HG02938 (cell line): ENCODE measurements around the gene TMEM95.

ENCODE experiments used
- ATAC-seq: cut with Tn5 transposase; IDR thresholded peaks from one replicate; pipeline ENCODE4 v1.9.1; 2021; ENCODE audit warnings: mild to moderate bottlenecking, moderate library complexity; ENCODE audit not compliant: unreplicated experiment

Gene TMEM95

DNA sequence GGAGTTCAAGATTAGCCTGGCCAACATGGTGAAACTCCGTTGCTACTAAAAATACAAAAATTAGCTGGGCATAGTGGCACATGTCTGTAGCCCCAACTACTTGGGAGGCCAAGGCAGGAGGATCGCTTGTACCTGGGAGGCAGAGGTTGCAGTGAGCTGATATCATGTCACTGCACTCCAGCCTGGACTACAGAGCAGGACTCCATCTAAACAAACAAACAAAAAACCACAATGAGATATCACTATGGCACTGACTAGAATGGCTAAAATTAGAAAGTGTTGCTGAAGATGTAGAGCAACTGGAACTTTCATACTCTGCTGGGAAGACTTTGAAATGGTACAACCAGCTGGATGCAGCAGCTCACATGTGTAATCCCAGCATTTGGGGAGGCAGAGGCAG lies 19.4 kb downstream of the TMEM95 start:
- no peak for ATAC-seq

DNA sequence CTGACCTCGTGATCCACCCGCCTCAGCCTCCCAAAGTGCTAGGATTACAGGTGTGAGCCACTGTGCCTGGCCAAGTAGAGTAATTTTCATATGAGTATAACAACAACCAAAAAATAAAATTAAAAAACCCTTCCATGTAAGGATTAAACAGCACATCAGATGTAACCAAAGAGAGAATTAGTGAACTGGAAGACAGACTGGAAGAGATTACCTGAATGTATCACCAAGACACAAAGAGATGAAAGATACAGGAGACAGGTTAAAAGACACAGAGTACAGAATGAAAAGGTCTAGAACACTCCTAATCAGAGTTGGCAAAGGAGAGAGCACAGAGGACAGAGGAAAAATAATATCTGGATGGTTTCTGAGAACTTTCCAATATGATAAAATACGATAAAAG lies 24.2 kb downstream of the TMEM95 start:
- no peak for ATAC-seq

DNA sequence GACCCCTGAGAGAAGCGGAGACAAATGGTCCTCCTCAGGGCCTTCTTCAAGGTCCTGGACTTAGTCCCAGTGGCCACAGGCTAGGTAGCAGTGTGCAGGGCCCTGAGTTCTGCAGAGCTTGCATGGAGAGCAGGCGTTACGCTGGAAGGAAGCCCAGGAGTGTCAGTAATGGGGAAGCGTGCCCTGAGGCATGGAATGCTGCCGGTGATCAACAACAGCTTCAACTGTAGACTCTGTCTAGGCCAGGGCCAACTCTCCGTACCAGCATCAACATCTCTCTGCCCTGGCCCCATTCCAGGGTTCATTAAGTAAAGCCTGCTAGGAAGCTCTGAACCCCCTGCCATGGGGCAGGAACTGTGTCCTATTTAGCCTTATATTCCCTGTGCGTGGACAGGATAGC lies 25.4 kb downstream of the TMEM95 start:
- ATAC-seq, result no peak

DNA sequence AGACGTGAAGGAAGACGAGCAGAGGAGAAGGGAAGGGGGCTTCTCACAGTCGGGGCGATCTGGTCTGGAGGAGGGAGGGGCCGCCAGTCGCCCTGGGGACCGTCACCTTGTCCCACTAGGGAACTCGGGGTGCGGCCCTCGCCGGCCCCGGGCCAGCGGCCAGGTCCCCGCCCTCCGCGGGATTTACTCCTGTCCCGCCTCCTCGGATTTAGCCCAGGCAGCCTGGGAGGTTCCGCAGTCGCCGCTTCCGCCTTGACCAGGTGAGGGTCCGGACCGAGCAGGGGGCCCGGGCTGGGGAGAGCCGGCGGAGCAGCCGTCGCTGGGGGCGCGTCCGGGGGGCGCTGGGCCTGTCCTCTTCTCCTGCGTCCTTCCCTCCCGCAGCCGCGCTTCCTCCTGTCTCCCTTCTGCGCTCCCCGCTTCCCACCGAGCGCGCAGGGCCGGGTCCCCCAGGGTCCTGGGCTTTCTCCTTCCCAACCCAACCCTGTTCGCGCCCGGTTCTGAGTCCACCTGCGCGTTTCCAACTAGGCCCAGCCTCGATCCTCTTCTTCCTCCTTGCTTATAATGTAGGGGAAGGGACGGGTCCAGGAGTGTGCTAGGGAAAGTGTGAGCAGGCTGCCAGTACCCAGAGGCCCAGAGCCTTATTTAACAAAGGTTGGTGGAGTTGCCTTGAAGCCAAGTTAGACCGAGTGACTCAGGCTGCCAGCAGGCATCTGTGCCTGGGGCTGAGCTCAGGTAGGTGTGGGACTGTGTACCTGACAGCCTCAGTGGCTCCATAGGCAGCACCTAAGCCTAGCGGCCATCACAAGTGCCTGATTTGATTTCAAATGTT lies 26.1 kb downstream of the TMEM95 start, which contains the start of gene TNK1:
Gene TNK1, plus strand, starts transcription at position 235 of the 829 bp plus-strand sequence. CDS start 1,838 bp downstream, outside the sequence.
- no peak for ATAC-seq

DNA sequence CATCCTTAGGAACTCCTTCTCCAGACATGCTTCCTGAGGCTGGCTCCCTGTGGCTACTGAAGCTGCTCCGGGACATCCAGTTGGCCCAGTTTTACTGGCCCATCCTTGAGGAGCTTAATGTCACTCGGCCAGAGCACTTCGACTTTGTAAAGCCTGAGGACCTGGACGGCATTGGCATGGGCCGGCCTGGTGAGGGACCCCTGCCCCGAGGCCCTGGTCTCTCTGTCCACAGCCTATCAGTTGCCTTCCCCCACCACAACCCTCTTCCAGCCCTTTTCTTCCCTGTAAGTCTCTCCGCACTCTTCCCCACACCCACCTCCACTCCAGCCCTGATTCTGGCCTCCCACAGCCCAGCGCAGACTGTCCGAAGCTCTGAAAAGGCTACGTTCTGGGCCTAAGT lies 27.9 kb downstream of the TMEM95 start:
- ATAC-seq, result no peak

DNA sequence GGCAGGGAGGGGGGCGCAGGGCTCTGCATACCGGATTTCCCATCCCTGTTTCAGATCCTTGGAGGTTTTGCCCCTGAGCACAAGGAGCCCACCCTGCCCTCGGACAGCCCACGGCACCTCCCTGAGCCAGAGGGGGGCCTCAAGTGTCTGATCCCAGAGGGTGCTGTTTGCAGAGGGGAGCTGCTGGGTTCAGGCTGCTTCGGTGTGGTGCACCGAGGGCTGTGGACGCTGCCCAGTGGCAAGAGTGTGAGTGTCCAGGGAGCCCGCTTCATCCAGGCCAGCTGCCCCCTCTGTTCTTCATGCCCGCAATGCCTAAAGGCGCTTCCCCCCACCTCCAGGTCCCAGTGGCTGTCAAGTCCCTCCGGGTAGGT lies 28.4 kb downstream of the TMEM95 start:
- ATAC-seq, result no peak

DNA sequence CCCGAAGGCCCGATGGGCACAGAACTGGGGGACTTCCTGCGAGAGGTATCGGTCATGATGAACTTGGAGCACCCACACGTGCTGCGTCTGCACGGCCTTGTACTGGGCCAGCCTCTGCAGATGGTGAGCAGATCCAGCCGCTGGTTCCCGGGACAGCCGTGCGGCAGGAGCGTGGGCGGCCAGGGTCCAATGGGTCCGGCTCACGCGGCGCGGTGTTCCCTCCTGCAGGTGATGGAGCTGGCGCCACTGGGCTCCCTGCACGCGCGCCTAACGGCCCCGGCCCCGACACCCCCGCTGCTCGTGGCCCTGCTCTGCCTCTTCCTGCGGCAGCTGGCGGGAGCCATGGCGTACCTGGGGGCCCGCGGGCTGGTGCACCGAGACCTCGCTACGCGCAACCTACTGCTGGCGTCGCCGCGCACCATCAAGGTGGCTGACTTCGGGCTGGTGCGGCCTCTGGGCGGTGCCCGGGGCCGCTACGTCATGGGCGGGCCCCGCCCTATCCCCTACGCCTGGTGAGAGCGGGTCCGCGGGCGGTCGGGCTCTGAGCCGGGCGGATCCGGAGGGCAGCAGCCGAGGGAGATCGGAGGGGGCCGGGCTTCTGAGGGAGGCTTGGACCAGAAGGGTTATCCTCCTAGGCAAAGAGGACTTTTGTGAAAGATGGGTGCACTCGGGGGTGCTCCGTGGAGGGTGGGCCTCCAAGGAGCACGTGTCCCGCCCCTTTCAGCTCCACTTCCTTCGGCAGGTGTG lies 29.0 kb downstream of the TMEM95 start:
- no peak for ATAC-seq

DNA sequence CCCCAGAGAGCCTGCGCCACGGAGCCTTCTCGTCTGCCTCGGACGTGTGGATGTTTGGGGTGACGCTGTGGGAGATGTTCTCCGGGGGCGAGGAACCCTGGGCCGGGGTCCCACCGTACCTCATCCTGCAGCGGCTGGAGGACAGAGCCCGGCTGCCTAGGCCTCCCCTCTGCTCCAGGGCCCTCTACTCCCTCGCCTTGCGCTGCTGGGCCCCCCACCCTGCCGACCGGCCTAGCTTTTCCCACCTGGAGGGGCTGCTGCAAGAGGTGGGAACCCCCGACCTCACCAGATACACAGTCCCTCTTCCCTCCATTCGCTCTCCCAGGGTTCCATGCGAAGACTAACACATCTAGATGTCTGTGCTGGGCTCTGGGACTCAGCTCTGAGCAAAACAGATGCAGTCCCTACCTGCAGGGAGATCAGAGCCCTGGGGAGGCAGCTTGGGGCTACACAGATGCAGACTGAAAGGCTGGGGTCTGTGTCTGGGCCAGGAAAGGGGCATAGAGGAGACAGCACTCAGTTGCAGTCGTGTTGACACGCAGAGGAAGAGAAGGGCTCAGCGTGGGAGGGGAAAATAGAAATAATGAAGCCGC lies 29.6 kb downstream of the TMEM95 start:
- ATAC-seq, result no peak

DNA sequence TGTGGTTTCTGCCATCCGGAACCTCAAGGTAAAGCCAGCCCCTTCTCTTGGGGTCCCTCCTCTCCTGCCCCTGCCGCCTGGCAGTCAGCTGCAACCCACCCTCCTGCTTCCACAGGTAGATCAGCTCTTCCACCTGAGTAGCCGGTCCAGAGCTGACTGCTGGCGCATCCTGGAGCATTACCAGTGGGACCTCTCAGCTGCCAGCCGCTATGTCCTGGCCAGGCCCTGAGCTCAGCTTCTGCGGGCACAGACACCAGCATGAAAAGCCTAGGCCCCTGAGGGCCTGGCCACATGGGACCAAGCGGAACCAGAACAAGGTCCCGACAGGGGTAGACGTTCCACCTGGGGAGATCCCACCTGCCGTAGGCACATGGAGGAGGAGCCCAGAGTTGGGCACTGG lies 33.9 kb downstream of the TMEM95 start:
- ATAC-seq, result no peak

DNA sequence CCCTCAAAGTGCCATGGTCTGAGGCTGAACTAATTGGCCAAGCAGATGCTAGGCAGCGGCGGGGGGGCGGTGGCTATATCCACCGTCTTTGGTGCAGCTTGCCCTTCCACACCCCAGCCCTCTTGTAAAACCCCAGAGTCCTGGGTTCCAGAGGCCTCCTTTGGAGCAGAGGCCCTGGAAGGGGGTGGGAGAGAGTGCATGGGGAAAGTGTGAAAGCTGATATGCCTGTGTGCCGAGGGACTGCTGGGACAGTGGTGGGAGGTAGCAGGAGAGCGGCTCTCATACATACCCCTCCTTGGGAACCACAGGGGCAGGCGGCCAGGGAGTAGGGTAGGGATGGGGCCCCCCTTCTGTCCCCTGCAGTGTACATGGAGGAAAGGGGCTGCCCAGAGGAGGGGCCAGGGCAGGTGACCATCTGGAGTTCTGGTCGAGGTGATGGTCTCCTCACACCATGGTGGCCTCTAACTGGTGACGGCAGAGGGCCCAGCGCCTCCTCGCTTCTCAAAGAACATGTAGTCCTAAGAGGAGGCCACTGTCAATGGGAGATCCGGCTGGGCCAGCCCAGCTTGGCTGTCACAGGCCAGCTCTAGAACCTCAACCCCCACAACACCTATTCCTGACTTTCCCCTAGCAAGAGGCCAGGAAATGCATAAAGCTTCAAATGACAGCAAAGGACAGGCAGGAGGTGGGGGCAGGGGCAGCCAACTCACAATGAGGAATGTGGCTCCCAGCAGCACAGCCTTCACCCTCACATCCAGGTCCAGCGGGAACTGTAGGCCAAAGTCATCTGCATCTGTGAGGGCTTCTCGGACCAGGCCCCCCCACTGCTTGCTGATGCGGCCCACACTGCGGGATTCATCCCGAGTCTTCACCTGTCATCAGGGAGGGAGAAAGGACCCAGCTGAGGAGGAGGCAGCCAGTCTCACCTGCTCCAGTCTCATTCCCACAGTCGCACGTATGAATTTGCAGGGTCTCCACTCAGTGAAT lies 35.3 kb downstream of the TMEM95 start:
- ATAC-seq, result no peak

DNA sequence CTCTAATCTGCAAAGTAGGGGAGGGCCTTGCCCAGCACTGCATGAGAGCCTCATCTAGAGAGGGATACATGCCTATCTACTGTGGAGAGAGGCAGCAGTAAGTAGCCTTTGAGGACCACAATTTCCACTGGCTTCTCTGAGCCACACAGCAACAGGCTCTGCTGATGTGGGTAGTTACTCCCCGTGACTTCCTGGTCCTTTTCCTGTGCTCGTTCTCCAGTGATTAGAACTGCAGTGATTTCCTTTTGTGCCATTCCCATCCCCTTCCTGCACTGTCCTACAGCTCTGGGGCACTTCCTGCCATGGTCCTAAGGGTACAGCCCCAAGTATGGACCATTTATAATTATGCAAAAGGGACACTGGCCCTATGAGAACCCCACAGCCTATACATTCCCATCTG lies 36.4 kb downstream of the TMEM95 start:
- ATAC-seq, result no peak

DNA sequence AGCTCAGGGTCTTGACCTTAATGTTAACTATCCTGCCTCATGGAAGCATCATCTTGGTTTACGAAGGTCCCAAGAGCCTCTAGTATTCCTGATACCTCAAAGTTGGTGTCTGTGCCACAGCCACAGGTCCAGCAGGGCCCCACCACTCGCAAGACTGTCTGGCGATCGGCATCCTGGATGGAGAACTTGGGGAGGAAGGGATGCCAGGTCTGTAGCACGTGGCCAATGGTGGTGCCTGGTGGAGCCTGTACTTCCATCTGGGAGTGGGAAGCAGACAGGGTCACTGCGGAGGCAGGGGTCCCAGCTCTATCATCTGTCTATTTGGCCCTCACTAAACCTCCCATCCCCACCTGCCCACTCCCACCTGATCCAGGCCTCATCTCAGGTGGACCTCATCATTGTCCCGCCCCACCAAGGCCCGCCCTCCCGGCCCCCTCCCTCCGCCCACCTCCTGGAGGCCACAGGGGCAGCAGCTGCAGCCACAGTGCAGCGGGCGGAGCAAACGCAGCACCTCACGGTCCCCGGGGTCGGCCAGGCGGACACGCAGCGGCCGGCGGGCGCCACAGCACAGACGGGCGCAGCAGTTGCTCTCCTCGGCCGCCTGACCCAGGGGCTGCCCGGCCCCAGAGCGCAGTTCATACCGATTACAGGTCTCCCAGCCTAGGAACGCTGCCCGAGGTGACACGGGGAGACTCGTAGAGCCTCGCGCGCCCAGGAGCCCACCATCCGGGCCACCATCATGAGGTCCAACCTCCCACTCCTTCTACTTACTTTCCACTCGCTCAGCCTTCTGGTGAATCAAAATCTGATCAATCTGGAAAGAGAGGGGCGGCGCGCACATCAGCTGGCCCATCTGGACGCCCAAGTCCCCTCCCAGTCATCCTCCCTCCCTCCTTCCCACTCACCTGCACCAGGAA lies 38.0 kb downstream of the TMEM95 start:
- no peak for ATAC-seq

DNA sequence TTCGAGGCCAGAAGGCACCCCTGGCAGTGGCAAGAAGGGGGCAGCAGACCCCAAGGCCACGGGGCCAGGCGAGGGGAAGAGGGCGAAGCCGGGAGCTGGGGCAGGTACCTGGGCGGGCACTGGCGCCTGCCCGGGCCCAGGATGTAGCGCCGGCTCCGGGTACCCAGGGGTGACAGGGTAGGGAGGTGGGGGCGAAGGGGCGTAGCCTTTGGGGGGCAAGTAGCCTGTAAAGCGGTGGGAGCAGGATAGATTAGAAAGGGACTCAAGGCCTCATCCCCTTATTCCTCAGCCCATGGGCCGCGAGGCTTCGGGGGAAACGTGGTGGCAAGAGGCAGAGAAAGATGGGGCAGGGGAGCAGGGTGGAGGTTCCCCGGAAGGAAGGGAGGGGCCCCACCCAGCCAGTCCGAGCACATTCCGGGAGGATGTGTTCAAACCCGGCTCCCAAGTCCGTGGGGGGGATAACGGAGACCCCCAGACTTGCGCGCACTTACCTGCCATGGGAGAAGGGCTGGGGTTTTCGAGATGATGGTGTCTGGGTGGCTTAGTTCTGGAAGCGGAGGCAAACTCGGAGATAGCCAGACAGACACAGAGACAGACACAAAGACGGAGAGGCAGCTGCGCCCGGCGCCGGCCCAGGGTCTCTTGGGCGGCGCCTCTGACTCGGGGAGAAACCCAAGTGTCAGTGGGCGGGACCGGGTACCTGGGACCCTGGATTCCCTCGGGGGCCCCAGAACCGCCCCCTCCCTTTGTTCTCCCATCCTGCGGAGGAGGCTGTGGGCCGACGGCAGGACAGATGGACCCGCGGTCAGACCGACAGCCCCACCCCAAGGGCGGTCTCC lies 38.9 kb downstream of the TMEM95 start:
- ATAC-seq, result peak; percentile 34

DNA sequence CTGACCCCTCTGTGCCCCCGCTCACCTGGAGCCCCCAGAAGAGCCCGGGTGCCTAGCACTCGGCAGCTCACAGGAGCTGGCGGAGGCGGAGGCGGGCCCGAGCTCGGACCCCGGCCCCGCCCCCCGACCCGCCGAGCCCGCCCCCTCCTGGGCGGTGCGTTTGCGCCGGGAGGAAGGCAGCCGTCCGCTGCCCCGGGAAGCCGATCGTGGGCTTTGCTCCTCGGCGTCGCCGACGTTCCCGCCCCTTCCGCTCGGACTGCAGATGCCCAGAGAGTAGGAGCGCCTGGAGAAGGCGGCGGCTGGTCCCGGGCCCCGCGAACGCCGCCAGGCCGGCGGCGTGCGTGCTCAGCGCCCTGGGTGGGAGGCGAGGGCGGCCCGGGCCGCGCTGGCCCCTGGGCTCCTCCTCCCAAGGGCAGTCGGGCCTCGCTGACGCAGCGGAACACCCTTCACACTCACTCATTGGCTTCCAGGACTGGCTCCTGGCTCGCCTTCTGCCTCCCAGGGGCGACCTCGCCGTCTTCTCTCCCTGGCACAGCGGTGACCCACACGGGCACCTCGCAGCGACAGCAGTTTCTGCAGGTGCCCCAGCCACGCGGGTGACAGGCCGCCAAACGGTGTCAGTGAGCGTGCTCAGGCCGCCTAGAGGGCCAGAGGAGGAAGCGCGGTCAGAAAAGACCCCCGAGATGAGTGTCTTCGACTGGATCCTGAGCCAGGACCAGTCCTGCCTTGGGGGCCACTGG lies 39.7 kb downstream of the TMEM95 start, which contains the start of gene PLSCR3:
Gene PLSCR3, minus strand, starts transcription at position 74 of the 740 bp plus-strand sequence. CDS start 415 bp downstream, outside the sequence.
- ATAC-seq, result peak; percentile 63

DNA sequence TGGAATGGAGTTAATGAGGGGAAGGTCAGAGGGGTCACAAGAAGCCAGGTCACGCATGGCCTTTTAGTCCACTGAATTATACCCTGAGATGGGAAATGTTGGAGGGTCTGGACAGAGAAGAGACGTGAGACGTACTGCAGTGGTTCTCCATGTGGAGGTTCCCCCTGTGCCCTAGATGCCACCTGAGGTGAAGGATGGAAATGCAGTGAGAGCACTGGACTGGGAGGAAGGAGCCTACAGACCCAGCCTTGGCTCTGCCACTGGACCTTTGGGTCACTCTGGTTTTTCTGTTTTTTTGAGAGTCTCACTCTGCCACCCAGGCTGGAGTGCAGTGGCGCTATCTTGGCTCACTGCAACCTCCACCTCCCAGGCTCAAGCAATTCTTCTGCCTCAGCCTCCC lies 41.2 kb downstream of the TMEM95 start:
- ATAC-seq, result no peak

DNA sequence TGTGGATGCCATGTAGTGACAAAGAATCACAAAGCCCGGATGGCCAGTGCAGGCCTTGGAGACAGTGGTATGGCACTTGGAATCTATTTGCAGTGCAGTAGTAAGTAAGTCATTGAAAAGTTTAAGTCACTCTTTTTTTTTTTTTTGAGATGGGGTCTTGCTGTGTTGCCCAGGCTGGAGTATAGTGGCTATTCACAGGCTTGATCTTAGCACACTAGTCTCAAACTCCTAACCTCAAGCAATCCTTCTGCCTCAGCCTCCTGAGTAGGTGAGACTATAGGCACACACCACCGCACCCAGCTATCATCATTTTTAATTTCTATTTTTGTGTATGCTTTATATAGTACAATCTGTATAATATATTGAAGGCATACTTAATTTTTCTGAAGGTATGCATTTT lies 43.7 kb downstream of the TMEM95 start:
- no peak for ATAC-seq

DNA sequence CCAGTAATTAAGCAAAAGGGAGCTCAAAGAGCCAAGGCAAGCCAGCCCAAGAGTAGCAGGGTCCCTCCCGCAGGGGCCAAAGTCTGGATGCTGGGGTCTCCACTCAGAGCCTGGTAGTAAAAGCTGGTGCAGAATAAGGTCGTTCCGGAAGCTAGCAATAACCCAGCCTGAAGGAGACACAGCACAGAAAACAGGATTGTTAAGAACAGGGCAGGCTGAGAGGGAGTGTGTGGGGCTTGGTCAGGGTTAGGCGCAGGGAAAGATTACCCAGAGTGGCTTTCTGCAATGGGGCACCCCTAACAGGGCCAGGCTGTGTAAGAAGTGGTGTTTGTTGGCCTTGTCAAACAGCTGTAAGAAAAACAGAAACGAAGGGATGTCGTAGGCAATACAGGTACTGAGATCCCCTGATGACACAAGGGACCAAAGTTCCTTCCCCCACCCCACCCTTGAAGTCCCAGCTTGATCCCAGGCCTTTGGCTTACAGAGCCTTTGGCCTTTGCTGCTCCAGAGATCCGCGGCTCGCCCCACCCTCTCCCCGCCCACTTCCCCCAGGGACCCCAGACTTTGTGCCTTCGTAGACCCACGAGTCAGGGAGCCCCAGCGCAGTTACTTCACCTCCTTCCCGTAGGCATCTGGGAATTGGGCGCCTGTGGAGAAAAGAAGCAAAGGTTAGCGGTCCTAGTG lies 48.2 kb downstream of the TMEM95 start:
- ATAC-seq, result no peak

DNA sequence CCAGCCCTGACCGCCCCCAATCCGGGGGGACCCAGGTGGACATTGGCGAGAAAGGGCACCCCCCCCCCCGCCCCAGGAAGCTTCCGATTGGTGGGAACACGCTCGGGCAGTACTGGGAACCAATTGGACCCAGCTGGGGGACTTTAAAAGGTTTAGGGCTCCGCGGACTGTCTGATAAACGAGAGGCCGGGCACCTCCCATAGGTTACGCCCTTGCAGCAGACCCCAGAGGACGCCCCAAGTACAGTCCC lies 48.7 kb downstream of the TMEM95 start:
- no peak for ATAC-seq
